HG03571 (cell line): ENCODE data around the gene FREM3.
"Not testable (repeated sequence)": the region's sequence is repeated elsewhere in the genome, so short reads cannot be mapped to it uniquely, and the experiment has no call there.

Experiments
- ATAC-seq: cut with Tn5 transposase; IDR thresholded peaks from one replicate; pipeline ENCODE4 v1.9.1; 2021; ENCODE audit not compliant: unreplicated experiment

FREM3 gene

DNA sequence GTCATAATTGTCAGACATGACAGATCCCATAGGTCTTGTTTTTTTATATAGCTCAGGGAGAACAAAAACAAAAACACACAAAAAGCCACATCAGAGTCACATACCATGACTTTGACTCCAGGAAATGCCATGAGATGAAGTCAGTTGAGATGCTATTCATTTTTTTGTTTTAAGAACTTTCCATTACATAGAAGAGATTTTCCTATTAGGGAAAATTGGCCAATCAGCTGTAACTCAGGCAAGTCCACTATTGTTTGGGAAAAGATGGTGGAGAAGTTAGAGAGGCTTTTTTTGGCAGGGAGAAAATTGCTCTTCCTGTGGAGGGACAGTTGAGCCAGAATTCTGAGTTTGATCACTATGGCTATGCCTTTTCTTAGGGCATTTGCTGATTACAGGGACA is 114.4 kb downstream of the FREM3 start:
- no peak for ATAC-seq

DNA sequence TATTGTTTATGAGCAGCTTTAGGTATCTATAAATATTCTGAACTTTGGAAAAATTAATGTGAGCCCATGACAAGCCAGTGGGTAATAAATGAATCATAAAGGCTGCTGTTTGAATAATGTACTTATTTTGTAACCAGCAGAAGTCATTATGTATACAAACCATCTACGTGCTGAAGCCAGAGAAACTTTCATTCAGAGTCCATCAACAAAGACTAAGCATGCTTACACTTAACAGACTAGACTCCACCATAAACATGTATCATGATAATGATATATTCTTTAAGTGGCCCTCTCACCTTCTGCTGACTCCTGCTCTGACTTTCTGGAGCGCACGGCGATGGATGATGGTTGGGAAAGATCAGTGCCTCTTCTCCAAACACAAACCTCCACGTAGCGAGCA is 114.9 kb downstream of the FREM3 start:
- no peak for ATAC-seq

DNA sequence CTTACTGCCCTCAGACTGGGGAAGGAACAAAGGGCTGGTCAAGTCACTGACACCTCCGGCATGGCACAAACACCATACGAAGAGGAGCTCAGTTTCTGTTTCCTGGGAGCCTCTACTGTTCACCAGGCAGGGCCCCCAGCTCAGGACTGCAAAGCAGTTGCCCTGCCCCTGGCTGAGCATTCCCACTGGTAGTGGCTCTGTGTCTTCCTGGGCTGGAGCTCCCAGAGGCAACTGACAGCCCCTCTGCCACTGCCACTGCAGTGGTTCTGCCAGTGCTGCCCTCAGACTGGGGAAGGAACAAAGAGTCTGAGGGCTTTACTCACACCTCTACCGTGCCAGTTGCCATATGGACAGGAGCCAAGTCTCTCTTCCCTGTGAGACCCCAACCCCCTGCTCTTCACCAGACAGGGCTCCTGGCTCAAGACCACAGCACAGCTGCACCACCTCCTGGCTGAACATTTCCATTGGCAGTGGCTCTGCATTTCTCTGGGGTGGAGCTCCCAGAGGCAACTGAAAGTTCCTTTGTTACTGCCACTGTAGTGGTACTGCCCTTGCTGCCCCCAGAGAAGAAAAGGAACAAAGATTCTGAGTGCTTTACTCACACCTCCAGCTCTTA is 119.0 kb downstream of the FREM3 start:
- no peak for ATAC-seq

DNA sequence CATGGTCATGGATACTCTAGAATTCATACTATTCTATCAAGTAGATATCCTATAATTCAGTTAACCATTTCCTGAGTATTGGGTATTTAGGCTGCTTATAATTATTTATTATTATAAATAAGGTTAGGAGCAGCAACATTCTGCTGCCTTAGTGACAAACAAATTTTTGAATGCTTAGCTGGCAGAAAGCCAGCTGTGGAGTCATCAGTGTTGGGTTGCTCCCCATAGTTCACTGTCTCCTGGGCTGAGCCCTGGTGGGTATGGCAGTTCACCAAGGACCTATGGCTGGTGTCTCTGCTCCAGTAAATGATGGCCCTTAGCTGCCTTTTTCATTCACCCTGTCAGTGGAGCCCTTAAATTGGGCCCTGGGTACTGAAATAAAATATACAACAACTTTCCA is 125.1 kb downstream of the FREM3 start:
- ATAC-seq = no peak

DNA sequence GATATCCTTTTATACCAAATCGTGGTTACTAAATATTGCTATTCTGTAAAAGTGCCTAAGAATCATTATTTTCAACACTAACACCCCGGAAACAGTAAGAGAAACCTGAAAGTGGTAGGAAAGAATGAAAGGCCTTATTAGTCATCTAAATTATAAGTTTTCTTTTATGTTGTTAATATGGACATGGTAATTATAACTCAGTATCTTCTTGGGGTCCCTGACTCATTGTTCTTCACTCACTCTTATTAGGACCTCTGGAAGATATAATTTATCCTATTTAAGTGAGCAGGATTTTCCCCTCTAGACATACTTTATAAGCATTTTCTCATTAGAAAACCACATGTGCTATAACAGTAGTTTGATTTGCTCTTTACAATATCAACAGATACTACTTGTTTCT is 136.0 kb downstream of the FREM3 start:
- no peak for ATAC-seq

DNA sequence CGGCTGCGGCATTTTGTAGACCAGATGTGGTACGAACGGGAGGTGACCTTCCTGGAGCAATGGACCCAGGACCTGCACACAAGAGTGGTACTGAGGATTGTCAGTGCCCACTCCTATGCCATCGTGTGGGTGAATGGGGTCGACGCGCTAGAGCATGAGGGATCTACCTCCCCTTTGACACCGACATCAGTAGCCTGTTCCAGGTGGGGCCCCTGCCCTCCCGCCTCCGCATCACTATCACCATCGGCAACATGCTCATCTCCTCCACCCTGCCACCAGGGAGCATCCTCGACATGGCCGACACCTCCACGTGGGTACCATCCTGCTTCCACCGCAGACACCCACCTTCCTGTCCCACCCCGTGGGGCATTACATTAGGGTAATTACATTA is 140.7 kb downstream of the FREM3 start:
- ATAC-seq = peak; percentile 10

DNA sequence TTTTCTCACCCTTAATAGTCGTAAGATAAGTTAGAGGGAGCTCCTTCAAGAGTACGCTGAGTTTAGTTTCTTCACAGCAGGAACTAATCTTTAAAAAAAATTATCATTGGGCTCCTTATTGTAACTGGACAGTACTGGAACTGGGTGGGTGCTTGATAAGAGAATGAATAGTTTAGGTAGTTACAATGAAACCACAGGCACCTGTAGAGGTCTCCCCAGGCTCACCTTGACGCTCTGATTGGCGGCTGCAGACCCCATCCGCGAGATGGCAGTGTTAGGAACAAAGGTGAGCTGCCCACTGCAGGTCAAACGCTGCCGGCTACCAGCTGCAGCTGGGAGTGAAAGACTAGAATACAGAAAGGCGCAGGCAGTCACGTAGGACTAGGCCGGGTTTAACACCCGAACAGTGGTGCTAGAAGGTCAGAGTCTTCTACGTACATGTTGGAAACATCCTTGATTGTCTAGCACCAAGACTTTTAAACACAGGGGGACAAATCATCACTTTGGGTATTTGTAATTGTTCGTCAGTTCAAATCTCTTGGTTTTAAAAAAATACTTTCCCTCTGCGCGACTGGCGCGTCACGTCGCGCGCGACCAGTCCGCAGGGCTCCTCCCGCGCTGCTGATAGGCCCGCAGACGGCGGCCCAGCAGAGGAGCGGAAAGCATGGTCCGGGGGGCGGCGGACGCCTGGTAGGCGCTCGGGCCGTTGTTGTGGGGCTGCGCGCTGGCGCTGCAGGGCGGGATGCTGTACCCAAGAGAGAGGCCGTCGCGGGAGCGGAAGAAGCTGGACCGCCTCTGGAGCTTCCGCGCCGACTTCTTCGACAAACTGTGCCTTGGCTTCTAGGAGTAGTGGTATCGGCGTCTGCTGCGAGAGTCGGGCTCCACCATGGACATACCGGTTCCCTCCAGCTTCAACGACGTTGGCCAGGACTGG is 141.4 kb downstream of the FREM3 start:
- peak; percentile 83 for ATAC-seq

DNA sequence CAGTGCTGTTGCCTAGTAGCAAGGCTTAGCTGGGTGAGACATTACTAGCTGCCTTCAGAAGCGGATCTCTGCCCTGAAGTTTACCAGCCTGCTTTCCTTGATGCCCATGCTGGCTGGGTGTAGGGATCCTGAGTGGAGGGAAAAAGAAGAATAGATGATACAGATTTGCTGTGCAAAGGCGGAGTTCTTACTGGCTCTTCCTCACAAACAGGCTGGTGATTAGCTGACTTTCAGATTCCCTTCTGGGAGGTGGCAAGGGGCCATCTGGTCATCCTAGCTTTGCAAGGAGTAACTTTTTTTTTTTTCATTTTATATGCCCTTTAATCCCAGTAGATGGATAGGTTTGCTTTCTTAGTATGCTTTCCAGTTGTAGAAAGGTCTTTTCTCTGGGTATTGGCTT is 142.2 kb downstream of the FREM3 start:
- ATAC-seq = no peak

DNA sequence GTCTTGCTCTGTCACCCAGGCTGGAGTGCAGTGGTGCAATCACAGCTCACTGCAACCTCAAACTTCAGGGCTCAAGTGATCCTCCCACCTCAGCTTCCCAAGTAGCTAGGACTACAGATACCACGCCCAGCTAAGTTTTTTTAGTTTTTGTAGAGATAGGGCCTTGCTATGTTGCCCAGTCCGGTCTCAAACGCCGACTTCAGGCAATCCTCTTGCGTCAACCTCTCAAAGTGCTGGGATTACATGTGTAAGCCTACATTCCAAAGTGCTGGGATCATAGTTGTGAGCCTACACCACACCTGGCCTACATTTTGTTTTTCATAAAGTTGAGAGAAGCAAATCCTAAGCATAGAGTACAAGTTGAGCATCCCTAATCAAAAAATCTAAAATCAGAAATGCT is 144.8 kb downstream of the FREM3 start:
- ATAC-seq = no peak

DNA sequence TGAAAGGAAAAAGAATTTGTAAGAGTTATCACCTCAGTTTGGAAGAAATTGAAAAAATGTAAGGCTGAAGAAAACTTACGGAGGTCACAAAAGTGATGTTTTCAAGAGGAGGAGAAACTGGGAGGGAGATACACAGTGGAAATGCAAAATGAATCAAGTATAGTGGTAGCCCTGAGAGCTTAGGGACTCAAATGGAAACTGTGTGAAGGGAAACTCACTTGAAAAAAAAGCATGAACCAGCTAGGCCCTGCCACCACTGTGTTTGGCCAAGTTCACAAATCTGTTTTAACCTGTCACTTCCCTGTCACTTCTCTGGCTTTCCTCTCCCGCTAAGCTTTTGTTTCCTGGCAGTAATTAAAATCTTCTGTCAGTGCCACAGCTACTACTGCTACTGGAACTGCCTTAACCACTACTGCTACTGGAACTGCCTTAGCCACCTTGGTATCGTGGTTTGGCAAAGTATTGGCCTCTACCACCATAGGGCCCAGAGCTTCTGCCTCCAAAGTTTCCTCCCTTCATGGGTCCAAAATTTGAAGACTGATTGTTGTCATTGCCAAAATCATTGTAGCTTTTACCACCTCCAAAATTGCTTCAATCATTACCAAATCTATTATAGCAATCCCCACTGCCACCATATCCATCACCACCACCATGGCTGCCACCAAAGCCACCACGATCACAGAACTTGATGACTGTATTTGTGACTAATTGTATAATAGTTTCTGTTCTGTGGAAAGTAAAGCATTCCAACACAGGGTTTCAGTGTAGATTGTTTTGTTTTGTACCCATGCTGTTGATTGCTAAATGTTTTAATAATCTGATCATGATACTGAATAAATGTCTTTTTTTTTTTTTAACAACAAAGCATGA is 145.5 kb downstream of the FREM3 start:
- peak; percentile 60 for ATAC-seq

DNA sequence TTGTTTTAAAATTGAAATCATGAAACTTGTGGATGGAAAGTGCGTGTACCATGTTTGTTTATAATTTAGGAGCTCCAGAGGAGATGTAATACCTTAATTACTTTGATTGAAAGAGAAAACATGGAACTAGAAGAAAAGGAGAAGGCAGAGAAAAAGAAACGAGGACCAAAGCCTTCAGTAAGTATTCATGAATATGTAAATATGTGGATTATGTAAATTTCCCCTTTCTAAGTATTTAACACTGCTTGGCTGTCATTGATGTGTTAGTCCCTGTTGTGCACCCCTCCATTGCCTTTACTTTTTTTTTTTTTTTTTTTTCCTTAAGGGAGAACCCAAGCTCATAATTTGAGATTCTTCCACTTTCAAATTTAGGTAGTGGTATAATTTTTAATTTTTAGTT is 150.5 kb downstream of the FREM3 start:
- no peak for ATAC-seq

DNA sequence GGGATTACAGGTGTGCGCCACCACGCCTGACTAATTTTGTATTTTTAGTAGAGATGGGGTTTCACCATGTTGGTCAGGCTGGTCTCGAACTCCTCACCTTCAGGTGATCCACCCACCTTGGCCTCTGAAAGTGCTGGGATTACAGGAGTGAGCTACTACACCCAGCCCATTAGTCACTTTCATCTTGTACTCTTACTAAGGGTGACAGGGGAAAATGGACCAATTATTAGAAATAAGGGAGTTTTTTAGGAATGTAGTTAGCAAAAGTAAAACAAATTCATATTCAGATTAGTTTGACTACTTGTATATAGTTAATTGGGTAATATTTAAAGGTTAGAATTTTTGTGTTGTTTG is 160.8 kb downstream of the FREM3 start:
- no peak for ATAC-seq

DNA sequence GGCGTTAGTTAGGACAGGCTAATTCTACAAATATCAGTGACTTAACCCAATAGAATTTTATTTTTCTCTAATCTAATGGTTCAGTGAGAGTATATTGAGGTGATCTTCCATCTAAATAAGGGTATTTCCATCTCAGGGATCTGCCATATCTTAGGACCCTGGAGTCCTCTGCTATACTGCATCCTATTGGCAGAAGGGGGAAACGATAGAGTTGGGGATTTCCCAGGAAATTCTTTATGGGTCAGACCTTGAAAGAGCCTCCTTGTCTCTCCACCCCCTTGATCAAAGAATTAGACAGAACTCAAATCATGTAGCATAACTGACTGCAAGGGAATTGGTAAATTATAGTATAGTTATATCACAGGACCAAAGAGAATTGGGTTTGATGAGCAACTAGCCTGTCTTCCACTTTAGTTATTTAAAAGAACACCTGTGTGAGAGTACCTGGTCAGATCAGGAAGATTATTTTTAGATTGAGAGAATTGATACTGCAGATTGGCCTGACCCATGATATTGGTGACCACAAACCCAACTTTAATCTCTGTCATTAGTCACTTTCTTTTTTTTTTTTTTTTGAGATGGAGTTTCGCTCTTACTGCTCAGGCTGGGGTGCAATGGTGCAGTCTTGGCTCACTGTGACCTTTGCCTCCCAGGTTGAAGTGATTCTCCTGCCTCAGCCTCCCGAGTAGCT is 161.4 kb downstream of the FREM3 start:
- no peak for ATAC-seq

DNA sequence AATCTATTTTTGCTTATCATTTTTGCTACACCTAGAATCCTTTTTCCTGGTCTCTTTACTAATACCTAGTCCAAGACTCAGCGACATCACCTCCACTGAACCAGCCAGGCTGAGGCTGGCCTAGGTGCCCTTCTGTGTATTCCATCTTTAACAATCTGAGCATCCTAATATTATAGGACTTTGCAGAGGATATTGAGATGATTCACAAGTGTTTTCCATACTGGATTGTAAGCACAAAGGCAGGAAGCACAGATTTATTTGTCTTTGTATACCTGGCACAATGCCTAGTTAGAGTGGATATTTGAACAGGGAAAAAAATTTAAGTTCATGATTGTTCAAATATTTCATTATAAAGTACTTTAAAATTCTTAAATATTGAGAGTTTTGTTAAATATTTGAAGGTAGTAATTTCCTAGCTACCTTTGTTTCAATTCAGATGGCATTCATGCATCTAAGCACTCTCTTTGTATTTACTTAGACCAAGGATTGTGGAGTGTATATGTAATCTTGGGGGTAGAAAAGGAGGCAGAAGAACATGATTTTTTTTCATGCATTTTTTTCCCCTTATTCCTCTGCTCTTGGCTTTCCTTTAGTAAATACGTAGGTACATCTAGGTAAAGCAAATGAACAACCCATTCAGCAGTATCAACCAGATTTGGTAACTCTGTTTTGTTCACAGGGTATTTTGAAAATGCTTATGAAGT is 168.5 kb downstream of the FREM3 start:
- no peak for ATAC-seq

DNA sequence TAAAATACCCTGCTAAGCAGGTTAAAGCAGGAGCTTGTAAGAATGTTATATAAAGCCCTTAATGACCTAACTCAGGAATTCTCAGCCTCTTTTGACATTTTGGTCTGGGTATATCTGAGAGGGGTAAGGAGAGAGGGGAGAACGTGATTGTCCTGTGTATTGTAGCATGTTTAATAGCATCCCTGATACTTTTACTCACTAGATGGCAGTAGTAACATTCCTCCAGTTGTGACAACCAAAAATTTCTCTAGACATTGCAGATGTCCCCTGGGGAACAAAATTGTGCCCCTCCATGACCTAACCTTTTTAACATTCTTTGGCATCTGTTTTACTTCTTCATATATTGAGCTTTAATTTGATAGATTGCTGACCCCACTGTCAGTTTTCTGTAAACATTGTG is 169.1 kb downstream of the FREM3 start:
- peak; percentile 50 for ATAC-seq

DNA sequence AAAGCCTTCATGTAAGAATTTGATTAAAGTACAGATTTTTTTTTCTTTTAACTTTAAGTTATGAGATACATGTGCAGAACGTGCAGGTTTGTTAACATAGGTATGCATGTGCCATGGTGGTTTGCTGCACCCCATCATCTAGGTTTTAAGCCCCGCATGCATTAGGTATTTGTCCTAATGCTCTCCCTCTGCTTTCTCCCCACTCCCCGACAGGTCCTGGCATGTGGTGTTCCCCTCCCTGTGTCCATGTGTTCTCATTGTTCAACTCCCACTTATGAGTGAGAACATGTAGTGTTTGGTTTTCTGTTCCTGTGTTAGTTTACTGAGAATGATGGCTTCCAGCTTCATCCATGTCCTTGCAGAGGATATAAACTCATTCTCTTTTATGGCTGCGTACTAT is 172.4 kb downstream of the FREM3 start:
- ATAC-seq = not testable (repeated sequence)
